ENCODE measurements around the gene PRPF8.

DNA sequence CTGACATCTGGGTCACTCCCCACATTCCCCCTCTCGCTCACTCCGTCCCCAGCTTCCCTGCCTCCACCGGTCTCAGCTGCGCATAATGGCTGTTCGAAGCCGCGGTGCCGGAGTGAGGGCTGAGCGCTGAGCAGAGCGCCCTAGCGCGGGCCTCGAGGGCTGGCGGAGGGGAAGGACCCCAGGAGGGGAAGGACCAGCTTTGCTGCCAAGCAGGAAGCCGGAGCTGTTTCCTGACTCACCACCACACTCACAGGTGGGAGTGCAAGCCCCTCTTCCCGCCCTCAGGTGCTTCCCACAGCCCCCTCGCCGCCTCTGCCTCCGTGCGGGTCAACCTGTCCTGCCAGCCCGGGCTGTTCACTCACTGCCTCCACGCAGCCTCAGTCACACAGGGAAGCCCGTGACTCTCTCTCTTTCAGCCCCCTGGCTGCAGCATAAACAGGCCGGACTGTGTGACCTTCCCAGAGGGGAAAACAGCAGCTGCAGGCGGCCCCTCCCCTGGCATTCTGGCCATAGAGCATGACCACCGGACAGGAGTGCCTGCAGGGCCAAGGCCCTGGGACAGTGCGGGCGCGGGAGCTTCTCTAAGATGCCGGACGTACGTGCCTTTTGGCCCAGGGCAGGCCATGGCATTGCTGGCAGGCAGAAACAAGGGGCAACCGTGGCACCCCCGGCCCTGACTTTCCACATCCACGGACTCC lies 79.7 kb downstream of the PRPF8 start:
- TF ChIP-seq, protein P1, sequence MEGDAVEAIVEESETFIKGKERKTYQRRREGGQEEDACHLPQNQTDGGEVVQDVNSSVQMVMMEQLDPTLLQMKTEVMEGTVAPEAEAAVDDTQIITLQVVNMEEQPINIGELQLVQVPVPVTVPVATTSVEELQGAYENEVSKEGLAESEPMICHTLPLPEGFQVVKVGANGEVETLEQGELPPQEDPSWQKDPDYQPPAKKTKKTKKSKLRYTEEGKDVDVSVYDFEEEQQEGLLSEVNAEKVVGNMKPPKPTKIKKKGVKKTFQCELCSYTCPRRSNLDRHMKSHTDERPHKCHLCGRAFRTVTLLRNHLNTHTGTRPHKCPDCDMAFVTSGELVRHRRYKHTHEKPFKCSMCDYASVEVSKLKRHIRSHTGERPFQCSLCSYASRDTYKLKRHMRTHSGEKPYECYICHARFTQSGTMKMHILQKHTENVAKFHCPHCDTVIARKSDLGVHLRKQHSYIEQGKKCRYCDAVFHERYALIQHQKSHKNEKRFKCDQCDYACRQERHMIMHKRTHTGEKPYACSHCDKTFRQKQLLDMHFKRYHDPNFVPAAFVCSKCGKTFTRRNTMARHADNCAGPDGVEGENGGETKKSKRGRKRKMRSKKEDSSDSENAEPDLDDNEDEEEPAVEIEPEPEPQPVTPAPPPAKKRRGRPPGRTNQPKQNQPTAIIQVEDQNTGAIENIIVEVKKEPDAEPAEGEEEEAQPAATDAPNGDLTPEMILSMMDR (conservative IDR thresholded peaks at IDR 0.05; ENCODE audit: low read depth, low read length), result no peak
- TF ChIP-seq EZH2 (IDR thresholded peaks at IDR 0.05; ENCODE audit: borderline replicate concordance, low read depth, low read length, poor library complexity, severe bottlenecking), result no peak
